ENCODE results near the gene MYMK.

MYMK gene

DNA sequence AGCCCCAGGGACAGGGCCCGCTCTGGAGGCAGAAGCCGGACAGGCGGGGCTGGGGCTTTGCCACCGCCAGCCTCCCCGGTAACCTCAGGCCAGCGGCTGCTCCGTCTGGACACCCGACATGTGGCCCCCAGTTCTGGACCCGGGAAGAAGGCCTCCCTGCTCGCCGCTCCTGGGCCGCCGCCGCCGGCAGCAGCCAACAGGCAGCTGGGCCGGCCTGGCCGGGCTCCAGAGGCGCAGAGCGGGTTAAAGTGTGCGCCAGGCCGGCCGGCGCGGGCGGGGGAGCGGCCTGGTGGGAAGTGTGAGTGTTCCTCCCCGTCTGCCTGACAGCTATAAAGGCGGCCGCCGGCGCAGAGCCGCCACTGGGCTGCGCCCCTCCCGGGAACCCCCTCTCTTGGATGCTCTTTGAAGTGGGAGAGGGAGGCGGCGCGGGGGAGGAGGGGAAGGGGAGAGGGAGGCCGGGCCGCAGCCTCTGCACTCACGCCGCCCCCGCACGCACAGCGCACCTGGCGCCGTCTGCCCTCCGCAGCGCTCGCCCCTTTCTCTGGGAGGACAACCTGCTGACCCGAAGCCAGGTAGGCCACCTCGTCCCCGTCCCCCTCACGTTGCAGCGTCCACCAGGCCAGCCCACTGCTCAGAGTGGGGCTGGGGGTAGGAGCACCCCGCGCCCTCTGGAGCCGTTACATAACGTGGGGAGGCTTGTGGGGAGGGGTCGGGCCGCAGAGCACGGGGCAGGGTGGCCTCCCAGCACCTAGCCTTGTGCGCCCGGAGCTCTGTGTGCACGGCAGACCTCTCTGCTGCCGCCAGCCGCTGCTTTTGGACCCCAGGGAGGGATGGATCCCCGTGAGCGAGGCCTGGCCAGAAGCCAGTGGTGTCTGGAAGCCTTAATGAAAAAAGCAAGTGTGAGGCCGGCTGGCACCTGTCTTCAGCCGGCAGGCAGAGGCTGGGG is 9.9 kb upstream of the MYMK start, which contains the start of gene ADAMTSL2:
Gene ADAMTSL2, plus strand, starts transcription at position 359 of the 946 bp plus-strand sequence. CDS start 2,009 bp downstream, outside the sequence.
- DNase-seq = peak; percentile 68

DNA sequence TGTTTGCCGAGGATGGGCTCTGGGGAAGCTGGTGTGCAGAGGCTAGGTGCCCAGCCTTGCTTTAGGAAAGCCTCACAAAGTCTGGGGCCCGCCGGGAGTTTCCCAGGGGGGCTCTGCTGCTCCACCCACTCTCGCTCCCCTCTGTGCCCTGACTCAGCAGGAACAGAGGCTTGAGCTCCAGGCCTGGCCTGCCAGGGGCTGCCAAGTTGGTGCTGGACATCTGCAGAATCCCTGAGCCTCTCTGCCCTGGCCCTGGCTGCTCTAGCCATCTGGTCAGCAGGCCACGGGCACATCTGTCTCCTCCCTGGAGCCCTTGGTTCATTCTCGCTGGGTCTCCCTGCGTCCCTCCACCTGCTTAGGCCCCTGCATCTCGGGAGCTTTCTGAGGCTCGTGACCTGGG is 9.1 kb upstream of the MYMK start:
- no peak for DNase-seq

DNA sequence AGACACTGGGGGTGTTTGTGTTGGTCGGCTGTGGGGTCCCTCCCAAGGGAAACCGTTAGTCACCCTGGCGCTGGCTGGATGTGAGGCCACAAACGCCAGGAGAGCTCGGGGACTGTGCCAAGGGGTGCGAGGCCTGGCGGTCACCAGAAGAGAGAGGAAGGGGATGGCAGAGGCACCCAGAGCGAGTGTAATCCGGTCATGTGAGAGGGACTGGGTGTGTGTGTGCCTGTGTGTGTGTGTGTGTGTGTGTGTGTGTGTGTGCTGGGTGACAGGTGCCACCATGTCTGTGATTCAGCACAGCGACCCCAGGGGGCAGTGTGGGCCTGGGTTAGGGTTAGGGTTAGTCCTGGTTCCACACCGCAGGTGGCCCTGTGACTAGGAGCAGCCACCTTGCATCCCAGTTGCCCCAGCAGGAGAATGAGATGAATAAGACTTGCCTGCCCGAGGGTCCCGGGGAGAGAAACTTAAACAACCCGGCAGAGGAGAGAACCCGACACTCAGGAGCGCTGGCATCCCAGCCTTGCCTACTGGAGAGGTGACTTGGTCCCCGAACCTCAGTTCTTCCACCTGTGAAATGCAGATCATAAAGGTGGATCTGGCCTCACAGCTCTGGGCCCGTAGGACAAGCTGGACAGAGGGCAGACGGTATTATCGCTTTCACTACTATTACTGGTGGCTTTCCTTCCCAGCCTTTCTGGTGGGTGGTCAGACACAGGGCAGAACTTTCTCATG is 8.3 kb upstream of the MYMK start:
- no peak for DNase-seq

- no peak for DNase-seq
These were observed 6.5 kb upstream of the MYMK start for GRCh38 chr9:133531293-133531692.

DNA sequence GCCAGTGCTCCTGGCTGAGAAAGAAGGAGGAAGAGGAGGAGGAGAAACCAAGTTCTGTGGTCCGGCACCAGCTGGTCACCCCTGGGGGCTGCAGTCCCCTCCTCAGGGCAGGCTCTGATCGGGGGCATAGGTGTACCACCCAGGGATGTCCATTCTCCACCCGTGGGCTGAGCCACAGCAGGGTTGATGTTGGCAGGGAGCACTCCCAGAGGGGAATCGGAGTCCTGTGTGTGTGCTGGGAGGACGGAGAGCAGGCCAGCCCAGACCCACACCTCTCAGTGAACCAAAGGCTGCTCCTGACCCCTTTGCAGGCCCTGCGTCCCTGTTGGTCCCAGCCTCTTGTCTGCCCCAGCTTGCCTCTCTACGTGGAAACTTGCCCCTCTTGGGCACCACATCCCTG is 5.1 kb upstream of the MYMK start:
- DNase-seq = no peak

DNA sequence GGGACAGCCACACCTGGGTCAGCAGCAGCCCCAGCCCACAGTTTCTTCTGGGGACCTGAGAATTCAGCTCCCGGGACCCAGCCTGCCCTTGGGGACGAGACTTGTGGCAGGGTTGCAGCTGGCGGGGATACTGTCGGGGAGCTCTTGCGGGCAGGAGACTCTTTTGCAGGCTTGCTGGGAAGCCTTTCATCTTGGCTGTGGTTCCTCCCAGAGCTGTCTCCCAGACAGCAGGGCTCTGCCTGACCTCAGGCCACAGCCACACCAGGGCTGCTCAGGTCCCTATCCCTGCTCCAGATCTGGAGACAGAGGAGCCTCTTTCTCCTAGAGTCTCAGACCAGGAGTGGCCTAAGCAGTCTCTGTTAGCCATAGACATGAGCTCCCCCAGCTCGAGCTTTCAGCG is 4.7 kb upstream of the MYMK start:
- no peak for DNase-seq

DNA sequence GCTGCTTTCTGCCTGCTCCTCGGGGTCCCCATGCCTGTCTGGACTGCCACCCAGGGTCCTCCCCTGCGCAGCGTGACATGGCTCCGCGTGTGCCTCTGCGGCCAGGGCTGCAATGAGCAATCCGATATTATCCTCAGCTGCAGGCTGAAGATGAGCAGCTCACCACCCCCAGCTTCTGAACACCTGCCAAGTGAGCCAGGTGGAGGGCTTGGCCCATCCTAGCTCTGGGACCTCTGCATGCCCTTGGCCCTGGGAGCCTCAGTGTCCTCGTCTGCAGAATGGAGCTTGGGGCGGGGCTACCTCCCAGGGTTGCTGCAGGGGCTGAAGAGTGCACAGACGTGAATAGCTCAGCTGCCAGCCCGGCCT is 4.1 kb upstream of the MYMK start:
- DNase-seq = no peak

DNA sequence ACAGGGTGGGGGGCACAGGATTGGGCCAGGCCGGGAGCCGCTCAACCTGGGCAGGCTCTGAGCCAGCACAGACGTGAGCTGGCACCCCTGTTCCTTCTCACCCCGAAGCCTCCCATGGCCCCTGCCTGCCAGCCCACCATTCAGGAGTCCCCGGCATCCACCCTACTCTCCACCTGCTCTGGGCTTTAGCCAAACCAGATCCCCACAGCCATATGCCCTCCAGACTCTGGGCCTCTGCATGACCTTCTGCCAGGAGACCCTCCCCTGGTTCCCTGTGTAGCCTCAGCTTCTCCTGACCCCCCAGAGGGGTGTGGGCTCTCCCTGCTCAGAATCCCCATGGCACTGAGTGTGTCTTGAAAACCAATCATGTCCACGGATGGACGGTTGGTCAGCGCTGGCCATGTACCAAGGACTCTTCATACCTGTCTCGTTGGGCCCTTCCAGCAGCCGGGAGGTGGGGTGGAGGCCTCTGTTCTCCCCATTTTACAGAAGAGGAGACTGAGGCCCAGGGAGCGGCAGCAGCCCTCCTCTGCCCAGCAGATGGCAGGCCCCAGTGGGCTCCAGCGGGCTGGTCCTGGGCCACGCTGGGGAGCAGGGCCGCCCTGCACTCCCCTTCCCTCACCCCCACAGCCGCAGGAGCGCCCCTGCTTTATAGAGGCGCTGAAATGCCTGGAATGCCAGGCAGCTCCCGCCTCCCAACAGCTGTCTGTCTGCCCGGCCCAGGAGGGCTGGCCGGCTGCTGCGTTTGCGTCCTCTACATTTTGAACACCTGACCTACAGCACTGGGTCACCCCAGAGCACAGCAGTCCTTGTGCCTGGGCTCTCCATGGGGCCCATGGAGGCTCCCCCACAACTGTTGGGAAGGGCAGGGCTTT is 3.5 kb upstream of the MYMK start:
- no peak for DNase-seq

GRCh38 chr9:133527444-133527920 is 2.7 kb upstream of the MYMK start:
- DNase-seq = no peak

DNA sequence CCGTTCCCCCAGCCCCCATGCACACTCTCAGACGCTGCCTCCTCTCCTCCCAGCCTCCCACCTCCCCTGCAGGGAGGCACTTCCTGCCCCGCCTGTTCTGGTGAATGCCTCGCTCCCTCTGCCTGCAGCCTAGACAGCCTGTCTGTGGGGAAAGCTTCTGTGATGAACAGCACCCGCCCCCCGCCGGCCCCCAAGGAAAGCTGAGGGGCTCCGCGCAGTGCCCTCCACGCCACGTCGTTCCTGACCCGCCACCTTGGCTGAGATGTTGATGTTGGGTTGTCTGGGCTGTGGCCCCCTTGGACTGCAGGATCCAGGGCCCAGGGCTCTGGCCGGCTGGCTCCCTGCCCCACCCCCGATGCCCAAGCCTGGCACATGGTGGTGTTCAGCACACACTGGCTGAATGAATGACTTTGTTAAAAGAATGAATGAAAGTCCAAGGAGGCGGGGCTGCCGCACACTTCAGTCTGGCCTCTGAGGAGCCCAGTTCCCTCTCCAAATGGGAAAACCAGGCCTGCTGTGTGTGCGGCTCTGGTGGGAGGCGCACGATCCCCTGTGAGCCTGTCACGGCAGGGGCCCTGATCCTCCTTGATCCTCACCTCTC is 2.1 kb upstream of the MYMK start:
- DNase-seq = no peak

- DNase-seq = no peak
These were observed 918 bp upstream of the MYMK start for GRCh38 chr9:133525677-133526076.

- no peak for DNase-seq
These were observed 613 bp downstream of the MYMK start for GRCh38 chr9:133524146-133524545.

GRCh38 chr9:133523106-133523505 is 1.7 kb downstream of the MYMK start:
- no peak for DNase-seq

- DNase-seq = no peak
These were observed 2.5 kb downstream of the MYMK start for GRCh38 chr9:133522073-133522910.

DNA sequence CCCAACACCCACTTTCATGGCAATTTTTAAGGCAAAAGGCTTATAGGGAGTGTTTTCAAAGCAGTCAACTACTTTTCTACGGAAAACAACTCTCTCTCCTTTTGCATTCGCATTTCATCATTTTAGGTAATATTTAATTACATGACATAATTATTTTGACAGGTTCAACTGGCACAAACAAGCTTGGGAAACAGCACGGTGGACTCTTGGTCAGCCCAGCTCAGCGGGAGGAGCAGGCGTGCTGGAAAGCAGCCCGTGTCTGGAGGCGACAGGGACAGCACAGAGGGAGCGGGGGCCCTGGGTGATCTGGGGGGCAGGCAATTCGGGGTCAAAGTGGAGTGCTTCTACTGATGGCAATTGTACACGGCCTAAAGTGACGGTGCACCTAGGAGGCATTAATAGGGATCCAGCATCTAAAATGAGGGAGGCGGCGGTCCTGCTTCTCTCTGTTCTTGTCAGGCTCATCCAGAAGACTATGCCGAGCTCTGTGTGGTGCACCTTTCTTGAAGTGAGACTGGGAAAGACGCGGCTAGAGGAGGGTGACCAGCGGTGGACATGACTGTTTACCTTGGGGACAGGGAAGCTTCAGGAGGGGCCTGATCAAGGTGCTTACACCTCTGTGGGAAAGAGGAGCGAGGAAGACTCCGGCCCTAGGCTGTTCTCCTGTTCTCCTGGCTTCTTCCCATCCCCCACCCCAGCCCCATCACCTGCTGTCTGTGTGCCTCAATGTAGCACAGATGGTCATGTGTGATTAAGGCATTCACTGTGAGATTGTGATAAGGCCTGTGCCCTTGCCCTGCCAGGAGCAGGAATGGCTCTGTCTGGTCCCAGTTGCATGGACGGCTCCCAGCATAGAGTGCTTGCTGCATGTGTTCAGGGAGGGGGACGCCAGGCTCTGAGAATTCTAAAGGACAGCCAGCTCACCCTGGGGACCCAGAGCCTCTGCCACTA is 3.4 kb downstream of the MYMK start:
- no peak for DNase-seq

DNA sequence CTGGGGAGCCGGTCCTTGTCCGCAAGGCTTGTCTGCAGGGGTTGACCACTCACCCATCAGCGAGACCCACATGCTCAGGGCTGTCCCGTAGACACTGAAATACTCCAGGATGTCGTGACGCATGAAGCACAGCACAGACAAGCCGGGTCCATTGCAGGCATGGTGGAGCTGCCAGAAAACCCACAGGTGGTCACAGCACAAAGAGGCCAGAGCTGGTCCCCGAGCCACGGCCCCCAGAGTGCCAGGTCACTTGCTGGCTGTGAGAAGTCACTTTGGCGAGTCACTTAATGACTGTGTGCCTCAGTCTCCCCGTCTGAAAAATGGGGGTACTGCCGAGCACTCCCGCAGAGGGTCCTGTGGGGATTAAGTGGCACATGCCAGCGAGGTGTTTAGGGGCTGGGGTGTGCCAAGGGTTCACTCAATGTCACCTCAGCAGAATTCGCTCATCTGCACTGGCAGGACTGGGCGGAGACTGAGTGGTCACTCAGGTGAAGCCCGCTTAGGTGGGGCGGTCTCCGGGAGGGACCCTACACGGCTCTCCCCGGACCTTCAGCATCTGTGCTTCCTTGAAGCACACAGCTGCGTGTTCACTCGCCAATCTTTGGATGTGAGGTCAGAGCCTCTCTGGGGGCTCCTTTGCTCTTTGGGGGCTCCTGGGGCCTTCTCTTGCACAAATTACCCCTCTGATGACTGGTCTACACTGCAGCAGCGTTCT is 4.5 kb downstream of the MYMK start:
- no peak for DNase-seq

- DNase-seq = no peak
These were observed 5.1 kb downstream of the MYMK start for GRCh38 chr9:133519693-133520092.

- DNase-seq = no peak
These were observed 5.9 kb downstream of the MYMK start for GRCh38 chr9:133518706-133519449.

DNA sequence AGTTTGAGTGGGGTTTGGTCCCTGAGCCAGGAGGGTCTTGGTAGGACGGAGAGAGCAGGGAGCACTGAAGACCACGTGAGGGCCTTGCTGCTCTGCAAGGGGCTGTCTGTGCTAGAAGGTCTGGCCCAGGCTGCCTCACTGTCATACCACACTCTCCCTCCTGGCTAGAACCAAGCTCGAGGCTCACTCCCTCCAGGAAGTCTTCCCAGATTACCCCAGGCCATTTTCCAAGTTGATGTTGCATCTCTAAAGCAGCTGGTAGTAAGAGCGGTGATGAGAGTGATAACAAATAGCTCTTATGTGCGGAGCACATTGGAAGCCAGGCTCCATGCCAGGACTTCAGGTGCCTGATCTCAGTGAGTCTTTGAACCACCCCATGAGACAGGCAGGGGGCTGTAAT is 6.6 kb downstream of the MYMK start:
- DNase-seq = no peak
